ENCODE results near the gene CEP41.
"Not testable (repeated sequence)": the region's sequence is repeated elsewhere in the genome, so short reads cannot be mapped to it uniquely, and the experiment has no call there.

CEP41 gene

DNA sequence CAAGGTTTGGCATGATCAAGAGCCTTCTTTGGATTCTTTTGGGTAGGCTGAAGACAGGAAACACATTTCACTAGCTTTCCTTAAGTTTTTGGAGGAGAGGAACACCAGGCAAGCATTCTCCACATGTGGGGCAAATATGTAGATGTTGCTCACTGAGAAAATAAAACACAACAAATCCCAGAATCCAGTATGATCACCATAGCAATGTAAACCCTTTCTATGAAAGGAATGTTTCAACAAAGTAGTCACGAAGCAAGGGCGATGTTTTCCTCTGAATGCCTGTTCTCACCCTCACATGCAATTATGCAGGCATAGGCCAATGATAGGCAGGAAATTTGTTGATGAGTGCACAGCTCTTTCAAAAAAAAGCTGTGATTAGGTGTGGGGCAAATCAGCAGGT, 20.5 kb upstream of the CEP41 start:
- no peak for DNase-seq

- no peak for DNase-seq
These were observed 17.4 kb upstream of the CEP41 start for GRCh38 chr7:130458257-130458656.

DNA sequence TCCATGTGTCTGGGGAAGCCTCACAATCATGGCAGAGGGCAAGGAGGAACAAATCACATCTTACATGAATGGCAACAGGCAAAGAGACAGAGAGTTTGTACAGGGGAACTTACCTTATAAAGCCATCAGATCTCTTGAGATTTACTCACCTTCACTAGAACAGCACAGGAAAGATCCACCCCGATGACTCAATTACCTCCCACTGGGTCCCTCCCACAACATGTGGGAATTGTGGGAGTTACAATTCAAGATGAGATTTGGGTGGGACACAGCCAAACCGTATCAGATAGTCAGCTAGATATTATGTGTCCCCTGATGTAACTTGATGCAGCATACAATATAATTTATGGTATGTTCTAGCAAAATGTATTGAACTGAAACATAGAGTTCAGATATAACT, 14.1 kb upstream of the CEP41 start:
- DNase-seq = no peak

DNA sequence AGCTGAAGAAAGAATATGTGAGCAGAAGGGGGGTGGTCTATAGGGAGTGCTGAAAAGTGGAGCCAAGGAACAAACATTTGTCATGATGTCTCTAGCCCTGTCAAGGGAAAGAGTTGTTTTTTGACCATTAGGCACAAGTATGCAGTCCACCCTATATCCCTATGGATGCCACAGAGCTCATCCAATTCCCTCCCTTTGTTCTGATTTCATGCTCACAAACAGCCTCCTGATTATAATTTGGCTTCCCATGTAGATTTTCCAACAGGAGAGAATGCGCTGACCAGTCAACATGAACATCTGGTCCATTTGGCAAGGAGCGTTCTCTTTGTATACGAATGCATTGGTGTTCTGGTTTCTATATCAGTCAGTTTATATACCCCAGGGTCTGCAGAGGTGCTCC, 12.1 kb upstream of the CEP41 start:
- DNase-seq = no peak

GRCh38 chr7:130451344-130451743, 10.5 kb upstream of the CEP41 start:
- not testable (repeated sequence) for DNase-seq

GRCh38 chr7:130446259-130446658, 5.4 kb upstream of the CEP41 start:
- DNase-seq = no peak

DNA sequence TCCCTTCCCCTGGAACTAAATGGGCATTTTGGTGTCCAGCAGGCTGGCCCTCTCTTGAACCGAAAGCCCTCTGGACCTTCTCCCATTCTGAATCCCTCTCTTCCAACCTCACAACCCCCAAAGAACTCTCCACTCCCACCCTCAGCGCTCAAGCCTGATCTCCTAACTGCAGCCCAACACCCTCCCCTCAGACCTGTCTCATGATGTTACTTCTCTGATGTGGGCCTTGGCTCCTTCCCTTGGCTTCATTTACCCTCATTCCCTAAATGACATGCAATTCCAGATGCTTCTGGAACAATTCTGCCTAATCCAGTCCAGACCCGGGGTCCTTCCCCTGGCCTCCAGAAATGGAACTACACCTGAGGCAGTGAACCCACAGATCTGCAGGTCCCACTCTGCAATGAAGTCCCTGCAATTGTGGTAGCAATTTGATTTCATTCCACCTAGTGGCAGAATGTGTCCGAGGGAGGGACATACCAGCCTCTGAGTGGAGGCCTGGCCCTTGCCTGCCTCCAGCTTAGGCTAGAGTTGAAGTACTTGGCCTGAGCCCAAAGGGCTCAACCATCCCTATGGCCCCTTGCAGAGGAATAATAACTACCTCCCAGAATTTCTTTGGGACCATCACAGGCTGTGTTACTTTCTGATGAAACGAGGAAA, 4.1 kb upstream of the CEP41 start:
- no peak for DNase-seq

DNA sequence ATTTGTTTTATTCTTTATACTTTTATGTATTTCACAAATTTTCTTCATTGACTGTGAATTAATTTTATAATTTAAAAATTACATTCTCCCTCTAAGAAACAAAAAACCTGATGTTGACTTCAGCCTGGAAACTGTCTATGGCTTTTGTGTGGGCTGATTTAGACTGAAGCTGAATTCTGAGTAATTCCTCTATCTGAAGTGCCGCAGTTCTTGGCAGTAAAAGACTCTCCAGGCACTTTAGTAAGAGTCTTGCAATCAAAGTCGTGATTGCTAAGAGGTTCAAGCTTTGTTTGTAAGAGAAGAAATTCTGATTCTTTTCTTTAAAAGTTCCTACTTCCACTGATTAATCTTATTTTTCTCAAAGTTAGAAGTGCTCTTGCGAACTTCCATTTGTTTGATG, 3.4 kb upstream of the CEP41 start:
- no peak for DNase-seq

- DNase-seq = no peak
These were observed 1.8 kb upstream of the CEP41 start for GRCh38 chr7:130442601-130443000.

- DNase-seq = no peak
These were observed 623 bp upstream of the CEP41 start for GRCh38 chr7:130441408-130441869.

- DNase-seq = no peak
These were observed 4.6 kb downstream of the CEP41 start for GRCh38 chr7:130436253-130436652.

GRCh38 chr7:130435311-130435854, 5.4 kb downstream of the CEP41 start:
- no peak for DNase-seq

DNA sequence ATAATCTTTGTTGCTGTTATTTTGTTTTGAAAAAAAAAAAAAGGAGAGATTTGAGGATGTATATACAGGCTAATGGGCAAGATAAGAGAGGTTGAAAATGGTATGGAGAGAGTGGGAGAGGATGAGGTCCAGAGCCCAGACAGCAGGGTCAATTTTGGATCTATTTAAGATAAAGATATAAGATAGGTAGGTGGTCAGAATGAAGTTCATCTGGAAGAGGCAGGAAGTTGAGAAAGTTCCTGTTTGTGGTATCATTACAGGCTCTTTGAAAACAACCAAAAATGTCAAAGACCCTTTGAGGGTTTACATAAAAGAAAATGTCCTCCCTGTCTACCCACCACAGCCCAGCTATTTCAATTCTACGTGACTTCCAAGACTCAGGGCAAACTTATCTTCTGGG, 7.5 kb downstream of the CEP41 start:
- no peak for DNase-seq

DNA sequence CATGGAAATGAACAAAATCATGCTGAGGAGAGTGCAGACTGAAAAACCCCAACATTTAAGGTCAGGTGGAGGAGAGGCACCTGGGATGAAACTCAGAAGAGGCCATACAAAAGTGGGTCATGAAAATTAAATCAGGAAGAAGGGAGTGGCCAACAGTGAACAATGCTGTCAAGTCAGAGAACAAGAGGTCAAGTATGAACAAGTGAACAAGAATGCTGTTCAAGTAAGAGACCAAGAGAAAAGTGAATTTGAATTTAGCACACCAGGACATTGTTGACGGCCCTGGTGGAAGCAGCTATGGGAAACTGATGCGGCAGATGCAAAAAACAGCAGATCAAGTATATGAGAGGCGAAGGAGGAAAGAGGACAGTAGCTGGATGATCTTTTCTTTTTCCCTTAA, 7.9 kb downstream of the CEP41 start:
- DNase-seq = no peak

DNA sequence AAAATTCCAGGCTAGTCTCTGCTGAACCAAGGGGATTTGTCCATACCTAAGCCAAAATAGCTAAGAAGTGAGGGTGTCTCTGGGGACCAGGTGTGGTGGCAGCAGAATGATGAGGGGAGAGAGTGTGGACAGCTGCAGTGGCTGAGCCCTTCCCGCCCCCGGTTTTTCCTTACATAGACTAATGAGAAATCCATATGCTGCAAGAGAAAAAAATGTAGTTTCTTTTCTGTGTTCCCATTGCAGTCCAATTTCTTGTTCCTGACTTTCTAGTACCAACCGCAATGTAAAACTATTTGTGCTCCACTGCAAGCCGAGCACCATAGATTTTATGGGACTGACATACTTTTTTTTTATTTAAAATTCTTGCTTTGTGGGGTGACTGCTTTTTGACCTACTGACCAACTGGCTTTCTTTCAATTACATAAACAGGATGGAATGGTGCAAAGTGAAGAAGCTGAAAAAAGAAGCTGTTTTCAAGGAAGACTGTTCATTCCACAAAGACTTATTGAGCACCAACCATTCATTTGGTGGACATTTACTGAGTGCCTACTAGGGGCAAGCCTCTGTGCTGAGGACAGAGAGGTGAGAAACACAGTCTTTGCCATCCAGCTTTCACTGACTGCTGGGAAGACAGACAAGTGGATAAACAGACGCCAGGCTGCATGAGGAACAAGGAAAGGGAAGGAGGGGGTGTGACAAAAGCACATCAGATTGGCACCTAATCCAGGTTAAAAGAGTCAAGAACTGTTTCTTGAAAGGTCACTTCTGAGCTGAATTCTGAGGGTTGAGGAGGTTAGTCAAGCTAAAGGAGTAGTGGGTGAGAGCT, 9.8 kb downstream of the CEP41 start:
- no peak for DNase-seq

- DNase-seq = no peak
These were observed 10.7 kb downstream of the CEP41 start for GRCh38 chr7:130430115-130430514.

GRCh38 chr7:130429019-130429418, 11.8 kb downstream of the CEP41 start:
- no peak for DNase-seq

- DNase-seq = no peak
These were observed 14.3 kb downstream of the CEP41 start for GRCh38 chr7:130426564-130426963.

DNA sequence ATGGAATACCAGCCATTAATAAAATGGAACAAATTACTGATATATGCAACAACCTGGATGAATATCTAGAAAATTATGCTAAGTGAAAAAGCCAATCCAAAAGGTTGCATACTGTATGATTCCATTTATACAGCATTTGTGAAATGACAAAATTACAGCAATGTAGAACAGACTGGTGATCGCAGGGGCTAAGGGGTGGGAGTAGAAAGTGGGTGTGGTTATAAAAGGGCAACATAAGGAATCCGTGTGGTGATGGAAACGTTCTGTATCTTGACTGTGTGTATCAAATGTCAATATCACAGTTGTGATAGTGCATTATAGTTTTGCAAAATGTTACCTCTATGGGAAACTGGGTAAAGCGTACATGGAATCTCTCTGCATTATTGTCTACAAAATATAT, 15.0 kb downstream of the CEP41 start:
- DNase-seq = no peak

- no peak for DNase-seq
These were observed 17.2 kb downstream of the CEP41 start for GRCh38 chr7:130423501-130424037.

DNA sequence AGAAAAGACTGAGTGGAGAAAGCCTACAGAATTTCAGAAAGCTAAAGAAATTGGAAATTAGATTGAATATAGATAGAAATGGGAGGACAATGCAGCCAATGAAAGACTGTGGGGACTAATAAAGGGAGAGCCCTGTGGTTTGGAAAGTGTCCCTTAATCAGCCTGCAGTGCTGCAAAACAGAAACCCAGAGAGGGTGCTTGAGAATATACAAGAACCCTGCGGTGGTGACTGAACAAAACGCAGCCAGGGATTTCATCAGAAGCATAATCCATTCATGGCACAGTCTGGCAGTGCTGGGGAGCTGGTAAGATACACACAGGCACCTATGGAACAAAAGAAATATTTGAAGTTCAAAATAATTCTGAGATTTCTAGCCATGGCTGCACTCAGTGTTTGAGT, 19.1 kb downstream of the CEP41 start:
- no peak for DNase-seq

- no peak for DNase-seq
These were observed 19.8 kb downstream of the CEP41 start for GRCh38 chr7:130420943-130421578.

DNA sequence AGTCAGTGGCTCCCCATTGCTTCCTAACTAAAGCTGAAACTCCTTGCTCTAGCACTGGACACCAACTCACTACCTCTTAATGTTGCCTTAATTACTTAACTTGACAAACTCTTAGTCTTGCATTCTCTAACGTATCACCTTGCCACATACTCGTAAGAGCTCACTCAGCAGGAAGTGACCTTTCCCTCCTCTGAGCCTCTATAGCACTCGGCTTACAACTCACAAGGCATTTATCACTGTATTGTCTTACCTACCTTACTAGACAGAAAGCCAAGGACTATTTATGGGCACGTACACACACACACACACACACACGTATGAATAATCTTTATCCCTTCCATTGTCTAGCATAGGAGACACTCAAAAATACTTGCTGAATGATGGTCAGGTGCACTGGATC, 21.2 kb downstream of the CEP41 start:
- no peak for DNase-seq

Measured in activated naive CD4-positive, alpha-beta T cell (primary cell).